AG04450 (cell line): ENCODE data around the gene ATAD5. TPM values are rescaled to one million over a fixed set of nuclear protein-coding genes. Genes with fewer than 3 reads are reported as not detected.

ENCODE experiments used
- CTCF ChIA-PET: fragments of 300-600, 350-600 bp; formaldehyde crosslinking; extraction: SDS; loops from one replicate; lab custom pipeline; 2022; ENCODE audit warnings: antibody characterized with exemption, inconsistent platforms; lab: Charles Lee
- POLR2A ChIA-PET: fragments of 350-600 bp; formaldehyde crosslinking; extraction: SDS; loops from one replicate; lab custom pipeline; 2021; ENCODE audit warnings: antibody characterized with exemption, inconsistent platforms; lab: Yijun Ruan, JAX
- DNase-seq: peaks from one replicate; pipeline ENCODE4 v3.0.0-alpha.2; 2011; ENCODE audit warnings: low read depth, low spot score
- H3K27ac ChIP-seq: one replicate; pipeline ENCODE4 v1.5.1; 2012; ENCODE audit warnings: low read depth, low read length, control low read depth
- H3K27me3 ChIP-seq: one replicate; pipeline ENCODE4 v1.6.0; 2012; ENCODE audit warnings: low read length; ENCODE audit not compliant: control insufficient read depth, insufficient read depth
- H3K4me3 ChIP-seq: 2 replicates; pipeline ENCODE4 v1.5.1; 2011; ENCODE audit warnings: mild to moderate bottlenecking, low read depth, low read length, control low read depth
- H3K9me3 ChIP-seq: 2 replicates; pipeline ENCODE4 v1.5.1; 2012; ENCODE audit warnings: low read length; ENCODE audit not compliant: control insufficient read depth, insufficient read depth
- CTCF ChIP-seq: IDR thresholded peaks from 2 replicates; pipeline ENCODE4 v1.5.1; 2011; ENCODE audit warnings: low read depth, low read length, control low read depth, inconsistent platforms
- polyA plus RNA-seq: library from polyadenylated mRNA; depleted of rRNA; stranded (reverse); fragments of >200 nt; gene quantifications from 2 replicates; pipeline ENCODE4 v1.2.3, GENCODE V29; 2011

Gene ATAD5
- polyA plus RNA-seq, 1 experiment, result 1.0 TPM

- peak overlapping the region; percentile 62 for H3K27ac ChIP-seq
- DNase-seq, result no peak
- H3K27me3 ChIP-seq, result peaks cover 17% of the 10 kb centered on the region
- H3K4me3 ChIP-seq, result no peak overlapping the region
- TF ChIP-seq CTCF, result no peak
- POLR2A ChIA-PET, result no interaction called here
- H3K9me3 ChIP-seq, result no peaks in the 10 kb centered on the region
- CTCF ChIA-PET, result no interaction called here
Measured at GRCh38 chr17:30920683-30921543, 89.1 kb downstream of the ATAD5 start.

- Histone ChIP-seq H3K27ac (no peak within 1 kb of the TSS), H3K4me3 (peak within 1 kb of the TSS; percentile 36; the same call in 1 of the 2 replicates), H3K27me3 (peaks cover 17% of the 10 kb centered on the region), H3K9me3 (no peaks in the 10 kb centered on the region)
- CTCF ChIA-PET, result no interaction called here
- DNase-seq, result no peak
- POLR2A ChIA-PET, result no interaction called here
- TF ChIP-seq CTCF, result no peak
Measured at GRCh38 chr17:30921544-30922196, 89.9 kb downstream of the ATAD5 start, which contains the start of gene ADAP2. Gene ADAP2 (plus strand): TSS chr17:30921945. CDS start chr17:30922015, 70 bp downstream.

- no peak overlapping the region for H3K27ac ChIP-seq
- H3K4me3 ChIP-seq, result peak overlapping the region; percentile 36; the same call in 1 of the 2 replicates
- peaks cover 17% of the 10 kb centered on the region for H3K27me3 ChIP-seq
- DNase-seq, result no peak
- TF ChIP-seq CTCF, result no peak
- CTCF ChIA-PET, result interaction anchor here (0.7 kb wide), 1 partner anchor 39 kb away, joined by 8 read pairs; no protein-coding TSS in a partner anchor
- POLR2A ChIA-PET, result no interaction called here
- no peaks in the 10 kb centered on the region for H3K9me3 ChIP-seq
Measured at GRCh38 chr17:30922235-30923030, 90.7 kb downstream of the ATAD5 start.

GRCh38 chr17:30924341-30924740 lies 92.6 kb downstream of the ATAD5 start:
- CTCF ChIA-PET, result no interaction called here
- peaks cover 17% of the 10 kb centered on the region for H3K27me3 ChIP-seq

More at GRCh38 chr17:30924341-30924740, 92.6 kb downstream of the ATAD5 start:
- TF ChIP-seq CTCF, result no peak
- H3K9me3 ChIP-seq, result no peaks in the 10 kb centered on the region
- H3K4me3 ChIP-seq, result no peak overlapping the region
- POLR2A ChIA-PET, result no interaction called here
- no peak for DNase-seq
- H3K27ac ChIP-seq, result no peak overlapping the region
